H1 (cell line): Measurements from ENCODE around the gene NHLRC2. TPM values are rescaled to one million over a fixed set of nuclear protein-coding genes. Genes with fewer than 3 reads are reported as not detected.

Source experiments
- CTCF ChIA-PET: fragments of 300-600 bp; sonication (Branson Sonifier 250); formaldehyde crosslinking; loops from one replicate; lab custom pipeline; 2021; ENCODE audit not compliant: partially characterized antibody; lab: Charles Lee
- POLR2A ChIA-PET: fragments of 300-600 bp; sonication (Branson Sonifier 250); formaldehyde crosslinking; loops from one replicate; lab custom pipeline; 2021; ENCODE audit warnings: inconsistent platforms; ENCODE audit not compliant: partially characterized antibody; lab: Charles Lee
- DNase-seq, 2 experiments: peaks; one replicate each; pipeline versions ENCODE4 v3.0.0 to v3.0.0-alpha.2; 2010 to 2022; ENCODE audit warnings: low spot score in 2 of 2, low read depth in 1 of 2, mixed read lengths in 1 of 2
- FAIRE-seq: peaks from 2 replicates; lab custom pipeline; 2011; peaks lifted over from hg19 to GRCh38; lab: Jason Lieb, UNC
- H2AFZ ChIP-seq: 2 replicates; pipeline ENCODE4 v1.8.1; 2012; ENCODE audit warnings: low read length, inconsistent platforms
- H2AK5ac ChIP-seq: 2 replicates; pipeline ENCODE4 v1.6.1; 2013; ENCODE audit warnings: low read depth, low read length
- H2BK120ac ChIP-seq: replicated peaks from 2 replicates; pipeline ENCODE3; 2013; ENCODE audit warnings: low read depth, low read length, inconsistent platforms
- H2BK12ac ChIP-seq: 2 replicates; pipeline ENCODE4 v1.6.1; 2013; ENCODE audit warnings: low read depth, low read length
- H2BK15ac ChIP-seq: 2 replicates; pipeline ENCODE4 v1.6.1; 2013; ENCODE audit warnings: low read length
- H2BK20ac ChIP-seq: 2 replicates; pipeline ENCODE4 v1.6.1; 2013; ENCODE audit warnings: low read length
- H2BK5ac ChIP-seq: 2 replicates; pipeline ENCODE4 v1.6.1; 2013; ENCODE audit warnings: low read depth, low read length
- H3K14ac ChIP-seq: 2 replicates; pipeline ENCODE4 v1.6.1; 2013; ENCODE audit warnings: inconsistent platforms; ENCODE audit not compliant: insufficient read length
- H3K18ac ChIP-seq: 2 replicates; pipeline ENCODE4 v1.6.1; 2013; ENCODE audit warnings: low read length; ENCODE audit errors: extremely low read depth
- H3K23ac ChIP-seq: 2 replicates; pipeline ENCODE4 v1.6.1; 2013; ENCODE audit warnings: inconsistent platforms; ENCODE audit not compliant: insufficient read length
- H3K23me2 ChIP-seq: 2 replicates; pipeline ENCODE4 v1.6.1; 2013; ENCODE audit warnings: low read depth, low read length
- H3K27ac ChIP-seq: 2 replicates; pipeline ENCODE4 v1.6.1; 2011; ENCODE audit warnings: low read depth, low read length, inconsistent platforms
- H3K27me3 ChIP-seq, 4 experiments: replicated peaks in 1 of 4; 1 replicate in 1 of 4; 2 replicates in 3 of 4; pipeline versions ENCODE4 v1.6.1 to v1.8.1; 2011 to 2013; ENCODE audit warnings: low read length in 3 of 4, mild to moderate bottlenecking in 3 of 4, inconsistent platforms in 2 of 4, mixed read lengths in 2 of 4, moderate library complexity in 1 of 4; ENCODE audit not compliant: control insufficient read depth in 3 of 4, insufficient read depth in 3 of 4; ENCODE audit errors: extremely low read depth in 1 of 4
- H3K36me3 ChIP-seq, 4 experiments: 2 replicates each; pipeline versions ENCODE4 v1.6.1 to v1.8.1; 2011 to 2013; ENCODE audit warnings: mild to moderate bottlenecking in 4 of 4, low read length in 3 of 4, moderate library complexity in 2 of 4, control low read depth in 1 of 4, inconsistent platforms in 1 of 4; ENCODE audit not compliant: insufficient read depth in 4 of 4, control insufficient read depth in 2 of 4
- H3K4ac ChIP-seq: replicated peaks from 2 replicates; pipeline ENCODE3; 2013; ENCODE audit warnings: low read length, low read depth, mixed read lengths, inconsistent platforms; ENCODE audit not compliant: insufficient read length
- H3K4me1 ChIP-seq, 4 experiments: replicated peaks in 1 of 4; 1 replicate in 1 of 4; 2 replicates in 3 of 4; pipeline versions ENCODE4 v1.6.1 to v1.8.1; 2011 to 2013; ENCODE audit warnings: low read length in 3 of 4, inconsistent platforms in 2 of 4, mixed read lengths in 1 of 4; ENCODE audit not compliant: insufficient read depth in 4 of 4, control insufficient read depth in 3 of 4
- H3K4me2 ChIP-seq, 2 experiments: 2 replicates each; pipeline versions ENCODE4 v1.6.1 to v1.8.1; 2011 to 2013; ENCODE audit warnings: low read depth in 2 of 2, low read length in 2 of 2, control low read depth in 1 of 2, inconsistent platforms in 1 of 2, mild to moderate bottlenecking in 1 of 2; ENCODE audit not compliant: insufficient read depth in 1 of 2
- H3K4me3 ChIP-seq, 4 experiments: fragments of 200-600, 300-600 bp in 1 of 4; sonication (generic), shearing (Covaris generic), sonication (Bioruptor Twin) in 1 of 4; 2 replicates each; pipeline versions ENCODE4 v1.5.1 to v1.8.1; 2011 to 2016; ENCODE audit warnings: low read length in 4 of 4, low read depth in 3 of 4, control low read depth in 2 of 4, inconsistent platforms in 2 of 4, mild to moderate bottlenecking in 2 of 4, mixed read lengths in 1 of 4, moderate library complexity in 1 of 4; ENCODE audit not compliant: insufficient read depth in 2 of 4; ENCODE audit errors: extremely low read depth in 1 of 4
- H3K56ac ChIP-seq: replicated peaks from 2 replicates; pipeline ENCODE3; 2013; ENCODE audit warnings: low read depth, mild to moderate bottlenecking, mixed read lengths, low read length, inconsistent platforms; ENCODE audit not compliant: insufficient read length
- H3K79me1 ChIP-seq: 2 replicates; pipeline ENCODE4 v1.6.1; 2013; ENCODE audit warnings: low read depth, low read length, control low read depth
- H3K79me2 ChIP-seq, 2 experiments: 2 replicates each; pipeline versions ENCODE4 v1.6.1 to v1.8.1; 2012 to 2013; ENCODE audit warnings: low read length in 2 of 2, mild to moderate bottlenecking in 2 of 2, inconsistent platforms in 1 of 2; ENCODE audit not compliant: insufficient read depth in 2 of 2, control insufficient read depth in 1 of 2
- H3K9ac ChIP-seq, 4 experiments: replicated peaks in 1 of 4; 1 replicate in 1 of 4; 2 replicates in 3 of 4; pipeline versions ENCODE4 v1.6.1 to v1.8.1; 2011 to 2013; ENCODE audit warnings: low read depth in 3 of 4, low read length in 3 of 4, control low read depth in 2 of 4, mild to moderate bottlenecking in 2 of 4, moderate library complexity in 2 of 4, inconsistent platforms in 1 of 4; ENCODE audit errors: extremely low read depth in 1 of 4
- H3K9me3 ChIP-seq, 2 experiments: 2 replicates each; pipeline versions ENCODE4 v1.6.1 to v1.8.1; 2012 to 2013; ENCODE audit warnings: mild to moderate bottlenecking in 2 of 2, moderate library complexity in 2 of 2, control low read depth in 1 of 2, inconsistent platforms in 1 of 2, low read depth in 1 of 2, low read length in 1 of 2, mixed read lengths in 1 of 2; ENCODE audit not compliant: insufficient read depth in 2 of 2
- H4K20me1 ChIP-seq, 2 experiments: replicated peaks in 1 of 2; 2 replicates each; pipeline versions ENCODE3 to v1.8.1; 2011 to 2013; ENCODE audit warnings: inconsistent platforms in 2 of 2, low read length in 2 of 2, mild to moderate bottlenecking in 1 of 2; ENCODE audit not compliant: insufficient read depth in 2 of 2, control insufficient read depth in 1 of 2
- H4K5ac ChIP-seq: 2 replicates; pipeline ENCODE4 v1.6.1; 2013; ENCODE audit warnings: low read length, low read depth, mixed read lengths, inconsistent platforms; ENCODE audit not compliant: insufficient read length
- H4K8ac ChIP-seq: 2 replicates; pipeline ENCODE4 v1.8.0; 2013; ENCODE audit warnings: mild to moderate bottlenecking, moderate library complexity, low read length, inconsistent platforms; ENCODE audit not compliant: insufficient read depth; ENCODE audit errors: extremely low read depth
- H4K91ac ChIP-seq: replicated peaks from 2 replicates; pipeline ENCODE3; 2013; ENCODE audit warnings: low read length, mixed read lengths, inconsistent platforms; ENCODE audit not compliant: insufficient read length
- CBX5 ChIP-seq: fragments of 300-800, 300-1000 bp; sonication (generic); IDR thresholded peaks from 2 replicates; pipeline ENCODE4 v1.7.1; 2016; ENCODE audit warnings: antibody characterized with exemption, low read length, low read depth
- EGR1 ChIP-seq: IDR thresholded peaks from 2 replicates; pipeline ENCODE4 v1.6.1; 2011; ENCODE audit warnings: low read depth, low read length, borderline replicate concordance
- KDM4A ChIP-seq: IDR thresholded peaks from one replicate; pipeline ENCODE4 v1.7.1; 2012; ENCODE audit warnings: low read depth, mild to moderate bottlenecking, moderate library complexity, low read length, inconsistent platforms; ENCODE audit not compliant: severe bottlenecking
- MAX ChIP-seq: IDR thresholded peaks from 2 replicates; pipeline ENCODE4 v1.6.1; 2012; ENCODE audit warnings: inconsistent platforms
- POLR2AphosphoS5 ChIP-seq: IDR thresholded peaks from 2 replicates; pipeline ENCODE4 v1.6.1; 2011; ENCODE audit warnings: low read depth, low read length
- RBBP5 ChIP-seq: IDR thresholded peaks from 2 replicates; pipeline ENCODE4 v1.7.1; 2012; ENCODE audit warnings: low read depth, mild to moderate bottlenecking, inconsistent platforms, low read length, moderate library complexity, borderline replicate concordance
- RFX5 ChIP-seq: IDR thresholded peaks from 2 replicates; pipeline ENCODE4 v1.6.1; 2011; ENCODE audit warnings: low read depth, low read length, improper control_type of control experiment, borderline replicate concordance
- SAP30 ChIP-seq: fragments of 300-600 bp; sonication (generic); IDR thresholded peaks from 2 replicates; pipeline ENCODE4 v1.7.1; 2012; ENCODE audit warnings: low read length, moderate library complexity, mild to moderate bottlenecking, inconsistent platforms; ENCODE audit not compliant: insufficient read depth, insufficient replicate concordance
- SIRT6 ChIP-seq: IDR thresholded peaks from one replicate; pipeline ENCODE4 v1.7.1; 2012; ENCODE audit warnings: low read length, inconsistent platforms
- SRF ChIP-seq: IDR thresholded peaks from 2 replicates; pipeline ENCODE4 v1.6.1; 2011; ENCODE audit warnings: mild to moderate bottlenecking, low read depth, low read length, moderate library complexity
- TBP ChIP-seq: IDR thresholded peaks from 2 replicates; pipeline ENCODE4 v1.6.1; 2011; ENCODE audit warnings: low read depth, low read length, improper control_type of control experiment
- WGBS, 2 experiments: shearing (Covaris generic) in 1 of 2; methylation state at CpG; one replicate each; pipeline versions ENCODE4 v1.1.6 to v1.1.7; 2013 to 2015; ENCODE audit warnings: low lambda C conversion rate in 2 of 2, mixed read lengths in 2 of 2, inconsistent platforms in 1 of 2, low coverage in 1 of 2, missing lambda C conversion rate in 1 of 2; ENCODE audit not compliant: insufficient replicate concordance in 2 of 2, insufficient coverage in 1 of 2, insufficient read length in 1 of 2; ENCODE audit errors: extremely low coverage in 1 of 2, missing lambda C conversion rate in 1 of 2; 5-methylcytosine and 5-hydroxymethylcytosine counted together
- polyA plus RNA-seq, 7 experiments: library from polyadenylated mRNA; depleted of rRNA in 3 of 7; stranded (reverse) in 5 of 7; unstranded in 2 of 7; fragments of >200 nt in 5 of 7; fragments of 200-250 nt in 2 of 7; gene quantifications; 1 replicate in 5 of 7; 2 replicates in 1 of 7; 4 replicates in 1 of 7; pipeline versions ENCODE4 v1.2.1 to v1.2.3, GENCODE V29; 2011 to 2013; ENCODE audit warnings: missing spikeins in 2 of 7, mixed read lengths in 2 of 7
- total RNA-seq: library from RNA; stranded (reverse); fragmentation: NEBNext Ultra II Directional; extraction: Animal tissue kit (Norgen Biotek cat#: 25700); gene quantifications from 2 replicates; pipeline ENCODE4 v1.2.1, GENCODE V29; 2021

NHLRC2 gene
- total and polyA plus RNA-seq, 2 of the 8 experiments (the other 6 are each of a cell fraction or from before 2014, with no cell fraction given) = 4.9 to 25.6 TPM

GRCh38 chr10:113921561-113922370 lies 67.3 kb downstream of the NHLRC2 start:
- no peaks in the 10 kb centered on the region for H3K36me3 ChIP-seq
- no peak overlapping the region for H3K27ac ChIP-seq
- H4K5ac ChIP-seq = no peak overlapping the region
- no peak overlapping the region for H4K91ac ChIP-seq
- H3K9ac ChIP-seq = peak overlapping the region in 1 of 4 experiments; percentile 34; a peak in 1 of 7 replicates
- H3K4me3 ChIP-seq = no peak overlapping the region
- H2AFZ ChIP-seq = no peak overlapping the region
- H4K20me1 ChIP-seq = peaks cover 0 to 2% of the 10 kb centered on the region in 2 experiments
- FAIRE-seq (no peak), DNase-seq (no peak)
- no peak overlapping the region for H2BK5ac ChIP-seq
- H3K4me1 ChIP-seq = no peaks in the 10 kb centered on the region
- H2BK120ac ChIP-seq = no peak overlapping the region
- no peaks in the 10 kb centered on the region for H3K27me3 ChIP-seq
- no peaks in the 10 kb centered on the region for H3K9me3 ChIP-seq
- H2BK15ac ChIP-seq = no peak overlapping the region
- no peak overlapping the region for H3K18ac ChIP-seq
- no peak overlapping the region for H3K14ac ChIP-seq
- no peaks in the 10 kb centered on the region for H3K79me2 ChIP-seq
- no peak overlapping the region for H3K23ac ChIP-seq
- no peak overlapping the region for H3K4me2 ChIP-seq
- no peak overlapping the region for H3K56ac ChIP-seq
- no peak overlapping the region for H4K8ac ChIP-seq
- CTCF ChIA-PET = interaction anchor here (0.6 to 3.1 kb wide), 6 partner anchors 10 to 457 kb away, joined by 3 to 14 read pairs (median 4); no protein-coding TSS in a partner anchor
- no peaks in the 10 kb centered on the region for H3K23me2 ChIP-seq
- H3K4ac ChIP-seq = no peak overlapping the region
- no peak overlapping the region for H2BK20ac ChIP-seq
- no peaks in the 10 kb centered on the region for H3K79me1 ChIP-seq
- WGBS, 2 experiments = 95% methylated on average over 5 of the region's 5 CpGs; no CpG with 5 or more reads in 1 of the 2 experiments
- POLR2A ChIA-PET = interaction anchor here (0.5 to 0.9 kb wide), 2 partner anchors 179 to 287 kb away, joined by 3 read pairs; no protein-coding TSS in a partner anchor
- no peak overlapping the region for H2BK12ac ChIP-seq
- H2AK5ac ChIP-seq = no peak overlapping the region
- TF ChIP-seq POLR2AphosphoS5 (no peak), TBP (no peak), RFX5 (no peak), MAX (no peak), CBX5 (no peak), KDM4A (no peak), SAP30 (no peak), SRF (no peak), SIRT6 (no peak), EGR1 (no peak), RBBP5 (no peak)
